CD1c-positive myeloid dendritic cell (primary cell): ENCODE results near the gene EFNA5.

Source experiments
- DNase-seq: peaks from one replicate; pipeline ENCODE4 v3.0.0-alpha.2; 2016; ENCODE audit errors: extremely low spot score

EFNA5 gene

GRCh38 chr5:107396351-107396690, 274.4 kb downstream of the EFNA5 start:
- no peak for DNase-seq

GRCh38 chr5:107395632-107396350, 274.9 kb downstream of the EFNA5 start:
- DNase-seq: no peak

- no peak for DNase-seq
Measured at GRCh38 chr5:107393851-107394250, 276.9 kb downstream of the EFNA5 start.

GRCh38 chr5:107391787-107392186, 278.9 kb downstream of the EFNA5 start:
- DNase-seq: no peak

- peak; percentile 79 for DNase-seq
Measured at GRCh38 chr5:107389775-107390148, 281.0 kb downstream of the EFNA5 start.

GRCh38 chr5:107389130-107389774, 281.5 kb downstream of the EFNA5 start:
- peak; percentile 57 for DNase-seq

- peak; percentile 58 for DNase-seq
Measured at GRCh38 chr5:107388141-107388861, 282.4 kb downstream of the EFNA5 start.

GRCh38 chr5:107387526-107388140, 283.1 kb downstream of the EFNA5 start:
- DNase-seq: peak; percentile 24

GRCh38 chr5:107385708-107386107, 285.0 kb downstream of the EFNA5 start:
- DNase-seq: no peak

GRCh38 chr5:107384256-107384655, 286.5 kb downstream of the EFNA5 start:
- no peak for DNase-seq

GRCh38 chr5:107383414-107383813, 287.3 kb downstream of the EFNA5 start:
- DNase-seq: no peak

- no peak for DNase-seq
Measured at GRCh38 chr5:107381189-107381856, 289.4 kb downstream of the EFNA5 start.

- no peak for DNase-seq
Measured at GRCh38 chr5:107380654-107381053, 290.1 kb downstream of the EFNA5 start.

- DNase-seq: no peak
Measured at GRCh38 chr5:107378218-107378899, 292.4 kb downstream of the EFNA5 start.

- DNase-seq: no peak
Measured at GRCh38 chr5:107377277-107377609, 293.5 kb downstream of the EFNA5 start.

- no peak for DNase-seq
Measured at GRCh38 chr5:107376546-107377276, 294.0 kb downstream of the EFNA5 start.

- peak; percentile 62 for DNase-seq
Measured at GRCh38 chr5:107373549-107374263, 297.0 kb downstream of the EFNA5 start.

GRCh38 chr5:107372723-107373450, 297.9 kb downstream of the EFNA5 start:
- DNase-seq: no peak

GRCh38 chr5:107370396-107370968, 300.3 kb downstream of the EFNA5 start:
- DNase-seq: peak; percentile 15
